Epithelial cell of proximal tubule (primary cell): ENCODE data around the gene GAB2. TPM values are rescaled to one million over a fixed set of nuclear protein-coding genes. Genes with fewer than 3 reads are reported as not detected.
"Not testable (repeated sequence)": the region's sequence is repeated elsewhere in the genome, so short reads cannot be mapped to it uniquely, and the experiment has no call there.

Source experiments
- DNase-seq: peaks from one replicate; pipeline ENCODE4 v3.0.0-alpha.2; 2011; ENCODE audit warnings: low read depth
- H3K4me3 ChIP-seq: 2 replicates; pipeline ENCODE4 v1.5.1; 2011; ENCODE audit warnings: low read depth, mild to moderate bottlenecking, low read length
- CTCF ChIP-seq: conservative IDR thresholded peaks from 2 replicates; pipeline ENCODE4 v1.5.1; 2012; ENCODE audit warnings: low read depth, mild to moderate bottlenecking, low read length
- total RNA-seq: library from RNA; depleted of rRNA; stranded (reverse); fragments of >200 nt; gene quantifications from 2 replicates; pipeline ENCODE4 v1.2.3, GENCODE V29; 2015

Gene GAB2
- total RNA-seq, 1 donor from 2014 or later: 15.0 TPM

- DNase-seq: no peak
- TF ChIP-seq CTCF: no peak
- H3K4me3 ChIP-seq: no peak overlapping the region
Measured at GRCh38 chr11:78359921-78360320, 57.7 kb downstream of the GAB2 start.

- H3K4me3 ChIP-seq, DNase-seq: not testable (repeated sequence)
Measured at GRCh38 chr11:78357924-78358323, 59.7 kb downstream of the GAB2 start.

GRCh38 chr11:78357425-78357824 is 60.2 kb downstream of the GAB2 start:
- not testable (repeated sequence) for DNase-seq, H3K4me3 ChIP-seq

- not testable (repeated sequence) for DNase-seq, H3K4me3 ChIP-seq
Measured at GRCh38 chr11:78355742-78356141, 61.9 kb downstream of the GAB2 start.

- no peak for DNase-seq
- TF ChIP-seq CTCF: no peak
- H3K4me3 ChIP-seq: no peak overlapping the region
Measured at GRCh38 chr11:78355309-78355705, 62.3 kb downstream of the GAB2 start.

GRCh38 chr11:78354408-78355308 is 63.0 kb downstream of the GAB2 start:
- TF ChIP-seq CTCF: no peak
- DNase-seq: no peak
- no peak overlapping the region for H3K4me3 ChIP-seq

GRCh38 chr11:78351979-78352841 is 65.4 kb downstream of the GAB2 start:
- peak; percentile 18 for DNase-seq
- TF ChIP-seq CTCF: no peak
- no peak overlapping the region for H3K4me3 ChIP-seq

GRCh38 chr11:78351193-78351592 is 66.4 kb downstream of the GAB2 start:
- no peak overlapping the region for H3K4me3 ChIP-seq
- no peak for TF ChIP-seq CTCF
- DNase-seq: no peak
